ENCODE data around the gene LRP1B.

LRP1B gene

DNA sequence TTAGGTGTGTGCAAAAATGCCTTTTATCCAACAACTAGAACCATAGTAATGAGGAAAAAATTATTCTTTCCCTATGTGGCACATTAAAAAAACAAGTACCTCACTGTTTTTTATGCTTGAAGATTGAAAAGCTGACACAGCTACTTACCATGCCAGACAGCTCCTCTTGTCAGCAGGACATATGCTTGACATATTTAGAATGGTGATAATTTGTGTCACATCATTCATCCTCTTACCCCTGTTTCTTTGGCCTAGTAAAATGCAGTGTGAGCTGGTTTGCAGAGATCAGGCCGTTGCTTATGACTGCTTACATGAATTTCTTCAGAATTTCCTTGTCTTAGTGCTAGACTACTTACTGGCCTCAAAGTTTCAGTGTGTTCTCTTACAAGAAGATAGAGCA lies 869.9 kb downstream of the LRP1B start:
- no peak overlapping the region for H3K4me3 ChIP-seq (ENCODE audit: low read depth, low read length)
- no peak for DNase-seq (ENCODE audit: low read depth)
- TF ChIP-seq, protein P1, sequence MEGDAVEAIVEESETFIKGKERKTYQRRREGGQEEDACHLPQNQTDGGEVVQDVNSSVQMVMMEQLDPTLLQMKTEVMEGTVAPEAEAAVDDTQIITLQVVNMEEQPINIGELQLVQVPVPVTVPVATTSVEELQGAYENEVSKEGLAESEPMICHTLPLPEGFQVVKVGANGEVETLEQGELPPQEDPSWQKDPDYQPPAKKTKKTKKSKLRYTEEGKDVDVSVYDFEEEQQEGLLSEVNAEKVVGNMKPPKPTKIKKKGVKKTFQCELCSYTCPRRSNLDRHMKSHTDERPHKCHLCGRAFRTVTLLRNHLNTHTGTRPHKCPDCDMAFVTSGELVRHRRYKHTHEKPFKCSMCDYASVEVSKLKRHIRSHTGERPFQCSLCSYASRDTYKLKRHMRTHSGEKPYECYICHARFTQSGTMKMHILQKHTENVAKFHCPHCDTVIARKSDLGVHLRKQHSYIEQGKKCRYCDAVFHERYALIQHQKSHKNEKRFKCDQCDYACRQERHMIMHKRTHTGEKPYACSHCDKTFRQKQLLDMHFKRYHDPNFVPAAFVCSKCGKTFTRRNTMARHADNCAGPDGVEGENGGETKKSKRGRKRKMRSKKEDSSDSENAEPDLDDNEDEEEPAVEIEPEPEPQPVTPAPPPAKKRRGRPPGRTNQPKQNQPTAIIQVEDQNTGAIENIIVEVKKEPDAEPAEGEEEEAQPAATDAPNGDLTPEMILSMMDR (IDR thresholded peaks at IDR 0.05; ENCODE audit: insufficient read depth, low read depth, low read length, missing control alignments) = no peak

DNA sequence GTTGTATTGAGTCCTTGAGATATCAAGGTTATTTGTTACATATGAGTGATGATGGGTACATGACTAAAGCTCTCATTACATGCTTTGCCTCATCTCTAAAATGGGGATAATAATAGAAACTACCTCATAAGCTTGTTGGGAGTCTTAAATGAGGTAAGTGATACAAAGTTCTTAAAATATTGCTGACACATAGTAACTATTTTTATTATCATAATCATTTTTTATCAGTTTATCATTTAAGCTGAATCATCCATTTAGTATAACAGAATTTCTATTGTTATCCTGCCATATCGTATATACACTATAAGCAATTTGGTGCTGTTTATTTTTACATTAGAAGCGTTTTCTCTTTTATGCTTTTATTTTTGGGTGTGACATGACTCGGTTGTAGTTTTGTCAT lies 871.1 kb downstream of the LRP1B start:
- TF ChIP-seq, protein P1 (IDR thresholded peaks at IDR 0.05; ENCODE audit: insufficient read depth, low read depth, low read length, missing control alignments) = no peak
- no peak overlapping the region for H3K4me3 ChIP-seq (ENCODE audit: low read depth, low read length)
- no peak for DNase-seq (ENCODE audit: low read depth)

DNA sequence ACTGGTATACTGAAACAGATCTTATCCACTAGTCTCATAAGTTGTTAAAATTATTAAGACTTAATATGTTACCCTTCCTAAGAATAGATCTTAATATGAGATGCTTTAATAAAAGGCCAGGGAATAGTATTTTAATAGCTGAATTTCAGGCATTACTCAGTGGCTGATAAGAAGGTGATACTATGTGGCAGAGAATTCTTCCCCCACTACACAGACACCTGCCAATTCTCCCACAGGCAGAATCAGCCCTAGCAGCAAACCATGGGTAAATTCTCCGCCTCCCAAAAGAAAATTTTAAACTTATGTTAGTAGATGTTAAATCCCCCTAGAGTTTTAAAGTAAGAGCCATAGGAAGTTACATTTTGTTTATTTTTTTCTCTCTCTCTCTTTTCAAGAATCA lies 888.8 kb downstream of the LRP1B start:
- no peak for DNase-seq (ENCODE audit: low read depth)
- no peak overlapping the region for H3K4me3 ChIP-seq (ENCODE audit: low read depth, low read length)
- TF ChIP-seq, protein P1 (IDR thresholded peaks at IDR 0.05; ENCODE audit: insufficient read depth, low read depth, low read length, missing control alignments) = no peak

DNA sequence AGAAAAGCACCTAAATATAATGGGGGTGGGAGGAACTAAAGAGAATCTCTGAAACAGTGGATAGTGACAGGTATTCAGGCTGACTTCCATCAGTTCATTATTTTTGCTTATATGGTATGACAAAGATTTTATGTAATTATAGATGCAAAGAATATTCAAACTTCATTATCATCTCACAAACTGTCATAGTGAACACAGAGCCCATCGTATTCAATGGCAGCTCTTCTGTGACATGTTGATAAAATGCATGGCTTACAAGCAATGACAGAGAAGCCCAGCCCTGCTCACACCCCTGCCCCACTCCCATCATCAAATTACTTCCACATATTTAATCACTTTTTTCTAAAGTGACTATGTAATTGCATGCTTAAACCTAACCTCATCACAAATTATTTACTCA lies 904.3 kb downstream of the LRP1B start:
- DNase-seq (ENCODE audit: low read depth) = no peak
- H3K4me3 ChIP-seq (ENCODE audit: low read depth, low read length) = no peak overlapping the region
- TF ChIP-seq, protein P1 (IDR thresholded peaks at IDR 0.05; ENCODE audit: insufficient read depth, low read depth, low read length, missing control alignments) = no peak

DNA sequence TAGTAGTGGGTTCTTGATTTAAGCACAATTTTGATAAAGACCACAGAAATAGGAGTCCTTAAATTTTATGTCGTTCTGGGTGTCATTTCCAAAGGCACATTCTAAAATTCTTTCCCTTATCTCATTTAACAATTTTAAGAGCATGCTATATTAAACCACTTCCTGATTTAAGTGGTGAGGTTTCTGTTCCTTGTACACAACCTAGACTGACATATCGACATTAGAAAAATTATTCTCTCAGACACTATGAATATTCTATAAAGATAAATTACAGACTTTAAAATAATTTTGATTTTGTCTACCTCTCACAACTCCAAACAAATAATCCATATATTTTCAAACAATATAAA lies 923.8 kb downstream of the LRP1B start:
- no peak for DNase-seq (ENCODE audit: low read depth)
- no peak overlapping the region for H3K4me3 ChIP-seq (ENCODE audit: low read depth, low read length)
- TF ChIP-seq, protein P1 (IDR thresholded peaks at IDR 0.05; ENCODE audit: insufficient read depth, low read depth, low read length, missing control alignments) = no peak

DNA sequence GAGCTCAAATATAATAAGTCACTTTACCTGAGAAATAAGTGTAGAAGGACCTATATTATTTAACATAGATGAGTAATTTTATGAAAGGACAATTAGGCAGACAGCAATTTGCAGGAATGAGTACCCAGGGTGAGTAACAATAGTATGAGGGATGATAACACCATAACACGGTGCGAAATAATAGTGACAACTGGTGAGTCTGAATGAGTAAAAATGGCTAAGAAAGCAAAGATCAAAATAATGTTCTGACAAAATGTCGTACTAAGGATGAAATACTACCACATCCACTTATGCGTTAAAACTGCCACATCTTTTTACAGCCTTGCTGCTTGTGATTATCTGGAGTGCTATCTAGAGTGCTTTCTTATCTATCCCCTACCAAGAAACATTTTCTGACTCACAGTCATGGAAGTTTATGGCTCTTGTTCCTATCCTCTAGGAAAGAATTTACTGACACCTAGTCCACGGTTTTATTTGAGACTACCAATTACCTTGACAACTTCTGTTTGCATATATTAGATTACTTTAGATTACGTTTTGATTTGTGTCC lies 929.7 kb downstream of the LRP1B start:
- DNase-seq (ENCODE audit: low read depth) = no peak
- TF ChIP-seq, protein P1 (IDR thresholded peaks at IDR 0.05; ENCODE audit: insufficient read depth, low read depth, low read length, missing control alignments) = no peak
- no peak overlapping the region for H3K4me3 ChIP-seq (ENCODE audit: low read depth, low read length)

DNA sequence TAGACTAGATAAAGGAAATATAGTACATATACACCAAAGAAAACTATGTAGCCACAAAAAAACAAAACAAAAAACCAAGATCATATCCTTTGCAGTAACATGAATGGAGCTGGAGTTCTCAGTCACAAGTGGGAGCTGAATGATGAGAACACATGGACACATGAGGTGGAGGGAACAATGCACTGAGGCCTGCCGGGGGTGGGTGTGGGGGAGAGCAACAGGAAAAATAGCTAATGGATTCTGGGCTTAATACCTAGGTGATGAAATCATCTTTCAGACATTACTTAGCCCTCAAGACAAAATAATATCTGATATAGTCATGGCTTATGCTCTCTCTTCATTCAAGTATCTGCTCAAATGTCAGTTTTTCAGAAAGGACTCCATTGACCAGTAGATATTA lies 930.6 kb downstream of the LRP1B start:
- DNase-seq (ENCODE audit: low read depth) = no peak
- H3K4me3 ChIP-seq (ENCODE audit: low read depth, low read length) = no peak overlapping the region
- TF ChIP-seq, protein P1 (IDR thresholded peaks at IDR 0.05; ENCODE audit: insufficient read depth, low read depth, low read length, missing control alignments) = no peak
